Activated T-cell treated with anti-CD3 and anti-CD28 coated beads, Interleukin-2, amount 50 U/mL, for 1 hour (primary cell): ENCODE results near the gene PTPRD.

Source experiments
- DNase-seq: peaks from one replicate; pipeline ENCODE4 v3.0.0-alpha.2; 2020

PTPRD gene

DNA sequence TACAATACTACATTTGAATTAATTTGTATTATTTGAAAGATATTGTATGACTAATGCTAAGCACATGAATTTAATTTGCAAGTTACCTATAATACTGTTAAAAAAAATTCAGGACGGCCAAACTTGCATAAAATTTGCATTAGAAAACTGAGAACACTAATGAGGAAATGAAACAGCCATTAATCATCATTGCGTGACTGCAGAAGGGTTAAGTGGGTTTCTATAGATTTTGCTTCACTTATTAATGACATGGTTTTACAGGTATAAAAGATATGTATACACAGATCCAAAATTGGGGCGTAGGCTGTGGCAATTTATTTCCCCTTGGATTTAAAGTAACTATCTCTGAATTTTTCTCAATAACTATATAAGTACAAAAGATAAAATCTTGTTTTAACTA is 882.6 kb downstream of the PTPRD start:
- no peak for DNase-seq

DNA sequence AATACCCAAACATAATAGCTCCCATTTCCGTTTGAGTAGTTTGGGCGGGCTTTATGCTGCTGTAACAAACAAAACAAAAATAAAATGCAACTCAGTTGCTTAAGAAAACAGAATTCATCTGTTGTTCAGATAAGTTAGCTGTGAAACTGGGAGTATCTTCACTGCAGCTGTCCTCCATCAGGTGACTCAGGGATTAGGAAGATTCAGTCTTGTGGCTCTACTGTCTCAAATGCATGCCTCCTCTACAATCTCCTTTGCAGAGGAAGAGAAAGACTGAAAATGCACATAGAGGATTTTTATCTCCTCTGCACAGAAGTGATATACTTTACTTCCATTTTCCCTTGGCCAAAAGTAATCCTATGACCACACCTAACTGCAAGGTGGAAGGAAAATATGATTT is 883.7 kb downstream of the PTPRD start:
- DNase-seq = no peak

DNA sequence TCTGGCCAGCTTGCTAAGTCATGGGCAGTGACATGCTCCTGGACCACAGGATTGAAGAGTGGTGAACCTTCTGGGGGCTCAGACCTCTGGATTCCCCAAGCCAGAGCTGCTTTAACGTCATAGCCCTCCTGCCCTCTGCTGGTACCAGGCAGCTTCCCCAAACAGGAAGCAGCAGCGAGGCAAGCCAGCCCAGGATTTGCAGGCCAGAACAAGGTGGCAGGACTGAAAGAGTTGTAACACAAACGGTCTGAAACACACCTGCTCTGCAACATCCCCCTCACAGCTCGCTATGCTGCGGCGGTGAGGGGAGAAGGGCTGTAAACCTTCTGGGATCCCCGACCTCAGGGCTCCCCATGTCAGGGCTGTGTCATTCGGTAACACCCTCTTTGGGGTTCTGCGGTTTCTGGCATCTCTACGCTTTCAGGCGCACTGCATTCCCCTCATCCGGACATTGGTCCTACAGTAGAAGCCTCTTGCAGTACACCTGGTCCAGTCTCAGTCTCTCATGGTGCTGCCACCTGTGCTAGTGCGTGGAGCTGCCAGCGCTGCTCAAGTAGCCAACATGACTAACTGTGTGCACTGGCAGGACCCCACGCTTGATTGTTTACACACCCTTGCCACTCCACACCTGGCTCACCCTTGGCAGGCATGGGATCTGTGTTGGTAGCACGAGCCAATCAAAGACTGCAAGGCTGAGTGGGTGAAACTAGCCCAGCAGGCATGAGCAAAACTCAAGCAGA is 893.3 kb downstream of the PTPRD start:
- no peak for DNase-seq

DNA sequence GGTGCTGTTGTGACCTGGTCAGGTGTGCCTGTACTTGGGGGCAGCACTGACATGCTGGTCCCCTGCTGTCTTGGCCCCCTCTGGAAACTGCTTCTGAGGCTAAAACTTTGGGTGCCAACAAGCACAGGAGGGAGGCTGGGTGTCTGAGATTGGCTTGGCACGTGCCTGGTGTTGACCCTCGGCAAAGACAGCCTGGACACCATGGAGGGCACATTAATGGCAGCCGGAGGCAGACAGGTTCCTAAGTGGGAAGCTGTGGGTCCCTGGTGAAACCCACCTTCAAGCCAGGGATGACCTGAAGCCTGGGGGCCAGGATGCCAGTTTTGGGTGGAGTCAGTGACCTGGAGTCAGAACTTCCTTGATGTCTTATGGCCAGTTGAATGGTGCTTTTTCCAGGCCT is 894.1 kb downstream of the PTPRD start:
- no peak for DNase-seq

DNA sequence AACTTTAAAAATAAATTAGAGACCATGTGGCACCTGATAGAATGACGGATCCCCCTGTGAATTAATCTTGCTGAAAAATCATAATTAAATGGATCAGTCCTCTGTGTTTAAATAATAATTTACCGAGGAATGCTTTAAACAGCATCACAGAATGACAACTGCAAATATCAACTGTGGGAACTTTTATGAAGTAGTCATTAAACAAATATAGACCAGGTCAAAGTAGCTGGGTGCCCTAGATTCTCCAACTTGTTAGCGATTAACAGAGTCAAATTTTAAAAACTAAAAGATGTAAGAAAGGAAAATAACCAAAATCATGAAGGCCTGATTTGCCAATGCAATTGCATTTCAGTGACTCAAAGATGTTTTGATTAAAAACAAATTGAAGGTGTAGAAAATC is 933.4 kb downstream of the PTPRD start:
- DNase-seq = no peak

DNA sequence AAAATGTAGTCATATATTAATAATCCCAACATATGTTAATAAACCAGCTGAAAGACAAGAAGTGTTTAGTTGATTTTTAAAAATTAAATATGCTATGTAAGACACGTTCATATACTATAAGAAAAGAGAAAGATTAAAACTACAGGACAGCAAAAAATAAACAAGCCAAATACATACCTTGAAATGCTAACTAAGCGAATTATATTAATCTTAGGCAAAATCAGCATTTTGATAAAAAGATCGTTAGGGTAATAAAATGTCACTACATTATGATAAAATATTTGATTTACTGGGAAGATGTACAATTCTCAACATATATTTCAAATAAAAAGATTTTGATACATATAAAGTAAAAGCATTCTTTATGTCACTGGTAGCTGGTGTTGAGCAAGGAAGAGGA is 938.3 kb downstream of the PTPRD start:
- DNase-seq = no peak

DNA sequence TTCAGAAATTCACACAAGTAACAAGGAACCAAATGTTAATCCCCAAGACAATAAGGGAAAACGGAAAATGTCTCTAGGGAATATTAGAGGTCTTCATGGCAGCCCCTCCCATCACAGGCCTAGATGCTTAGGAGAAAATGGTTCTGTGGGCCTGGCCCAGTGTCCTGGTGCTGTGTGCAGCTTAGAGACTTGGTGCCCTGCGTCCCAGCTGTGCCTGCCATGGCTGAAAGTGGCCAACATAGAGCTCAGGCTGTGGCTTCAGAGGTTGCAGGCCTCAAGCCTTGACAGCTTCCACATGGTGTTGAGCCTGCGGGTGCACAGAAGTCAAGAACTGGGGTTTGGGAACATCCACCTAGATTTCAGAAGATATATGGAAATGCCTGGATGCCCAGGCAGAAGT is 942.3 kb downstream of the PTPRD start:
- no peak for DNase-seq

DNA sequence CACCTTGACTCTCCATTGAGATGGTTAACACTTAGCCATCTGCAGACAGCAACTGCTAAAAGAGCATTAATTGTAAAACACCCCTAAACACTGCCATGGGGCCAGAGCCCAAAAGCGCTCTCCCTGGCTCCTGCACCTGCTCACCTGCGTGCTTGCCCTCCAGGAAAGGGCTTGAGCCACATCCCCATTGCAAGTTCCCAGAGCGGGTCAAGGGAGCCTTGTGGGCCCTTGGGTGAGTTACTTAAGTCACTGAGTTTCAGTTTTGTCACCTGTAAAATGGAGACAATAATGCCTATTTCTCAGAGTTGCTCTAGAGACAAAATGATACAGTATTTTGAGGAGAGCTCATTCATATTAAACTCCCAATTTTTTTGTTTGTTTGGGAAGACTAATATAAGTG is 967.8 kb downstream of the PTPRD start:
- no peak for DNase-seq

DNA sequence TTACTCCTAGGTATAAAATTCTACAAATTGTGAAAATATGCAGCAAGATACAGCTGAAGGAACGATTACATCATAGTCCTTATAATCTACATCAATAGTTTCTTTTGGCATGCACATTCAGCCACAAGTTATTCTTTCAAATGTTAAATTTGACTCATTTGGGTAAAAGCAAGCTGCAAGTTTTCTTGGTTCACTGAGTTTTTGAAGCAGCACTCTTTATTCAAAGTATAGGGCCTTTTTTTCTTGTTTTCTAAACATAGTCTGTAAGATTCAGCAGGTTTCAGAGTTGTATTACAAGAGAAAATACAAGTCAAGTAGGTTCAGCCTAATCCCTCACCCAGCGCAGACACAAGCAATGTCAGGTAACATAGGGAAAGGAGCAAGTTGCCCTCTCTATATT is 981.5 kb downstream of the PTPRD start:
- DNase-seq = no peak

DNA sequence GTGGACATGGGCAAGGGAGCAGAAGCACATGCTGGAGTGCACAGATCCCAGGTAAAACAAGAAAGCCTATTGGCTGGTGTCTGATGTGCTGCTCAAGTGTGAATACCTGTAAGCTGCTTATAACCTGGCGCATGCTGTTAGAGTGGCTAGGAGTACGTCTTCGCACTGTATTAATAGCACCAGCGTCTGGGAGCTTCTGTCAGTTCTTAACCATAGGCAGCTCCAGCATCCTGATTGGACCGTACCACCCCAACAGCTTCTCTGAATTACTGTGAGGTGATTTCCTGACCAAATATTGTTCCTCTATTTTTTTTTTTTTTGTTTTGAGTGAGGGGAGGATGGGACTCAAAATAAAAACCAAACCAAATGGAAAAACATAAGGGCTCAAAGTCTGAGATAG is 987.6 kb downstream of the PTPRD start:
- no peak for DNase-seq

DNA sequence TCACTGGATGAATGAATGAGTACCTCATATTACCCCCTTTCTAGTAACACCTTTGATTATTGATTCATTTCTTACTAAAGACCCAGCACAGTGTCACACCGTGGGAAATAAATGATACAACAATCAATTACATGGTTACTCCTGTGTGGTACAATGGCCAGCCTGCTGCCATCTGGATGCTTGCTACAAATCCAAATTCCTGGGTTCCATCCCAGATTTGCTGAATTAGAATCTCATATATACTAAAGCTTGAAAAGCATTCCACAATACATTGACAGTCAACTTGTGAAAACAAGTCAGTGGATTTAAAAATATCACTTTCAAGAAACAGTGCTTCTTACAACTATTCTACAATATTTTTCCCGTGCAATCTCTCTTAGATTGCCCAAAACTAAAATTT is 989.3 kb downstream of the PTPRD start:
- DNase-seq = no peak

DNA sequence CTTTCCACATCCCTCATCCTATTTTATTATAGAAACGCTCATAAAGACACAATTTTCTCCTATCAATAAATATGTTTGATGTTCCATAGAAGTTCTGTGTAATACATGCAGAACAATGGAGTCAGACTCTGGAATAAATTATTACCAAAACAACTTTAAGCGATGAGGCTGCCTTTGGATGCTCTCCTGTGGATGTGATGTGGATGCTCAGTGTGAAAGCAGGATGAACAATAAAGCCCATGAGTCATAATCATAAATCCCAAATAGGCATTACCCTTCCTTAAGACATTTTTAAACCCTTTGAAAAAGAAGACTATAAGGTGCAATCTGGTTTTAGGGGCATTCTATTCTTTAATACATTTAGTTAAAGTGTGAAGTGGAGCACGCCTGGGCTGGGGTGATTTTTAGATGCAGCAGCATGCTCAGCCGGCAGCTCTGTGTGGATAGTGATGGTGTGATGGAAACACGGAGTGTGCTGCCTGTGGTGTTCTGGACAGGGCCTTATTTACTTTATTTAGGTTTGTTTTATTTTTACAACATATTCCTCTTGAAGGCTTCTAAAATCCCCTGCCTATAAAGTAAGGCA is 991.4 kb downstream of the PTPRD start:
- no peak for DNase-seq

DNA sequence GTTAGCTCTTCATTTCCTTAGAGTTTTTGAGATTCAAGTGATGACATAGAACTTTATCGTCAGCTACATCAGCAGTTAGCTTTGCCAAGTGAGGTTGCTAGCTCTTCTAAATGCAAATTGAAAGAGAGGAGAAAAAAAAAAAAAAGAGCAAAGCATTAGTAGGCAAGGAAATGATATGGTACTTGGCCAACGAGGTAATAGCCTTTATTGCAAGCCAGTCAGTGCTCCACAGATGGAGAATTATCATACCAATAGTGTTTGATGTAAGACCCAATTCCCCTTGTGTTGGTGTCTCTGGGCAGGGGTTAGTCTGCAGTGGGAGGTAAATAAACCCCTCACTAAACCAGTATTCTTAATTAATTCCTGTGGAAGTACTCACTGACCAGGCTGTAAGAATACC is 992.1 kb downstream of the PTPRD start:
- DNase-seq = no peak

DNA sequence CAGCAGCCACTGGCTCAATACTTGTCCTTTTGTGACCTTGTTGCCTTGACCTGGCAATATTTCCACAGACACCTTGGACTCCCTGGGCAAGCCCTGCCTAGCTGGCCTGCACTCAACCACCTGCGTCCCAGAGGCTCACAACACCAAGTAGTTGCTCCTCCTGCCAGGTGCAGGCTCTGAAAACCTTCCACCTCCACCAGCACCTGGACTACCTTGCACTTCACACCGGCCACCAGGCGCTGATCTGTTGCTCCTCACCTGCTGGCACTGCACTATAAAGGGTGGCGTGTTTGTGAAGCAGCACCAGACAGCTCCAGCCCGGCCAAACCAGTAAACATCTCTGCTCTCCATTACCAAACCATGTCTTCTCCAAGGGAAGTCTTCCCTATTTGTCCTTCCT is 997.7 kb downstream of the PTPRD start:
- no peak for DNase-seq

DNA sequence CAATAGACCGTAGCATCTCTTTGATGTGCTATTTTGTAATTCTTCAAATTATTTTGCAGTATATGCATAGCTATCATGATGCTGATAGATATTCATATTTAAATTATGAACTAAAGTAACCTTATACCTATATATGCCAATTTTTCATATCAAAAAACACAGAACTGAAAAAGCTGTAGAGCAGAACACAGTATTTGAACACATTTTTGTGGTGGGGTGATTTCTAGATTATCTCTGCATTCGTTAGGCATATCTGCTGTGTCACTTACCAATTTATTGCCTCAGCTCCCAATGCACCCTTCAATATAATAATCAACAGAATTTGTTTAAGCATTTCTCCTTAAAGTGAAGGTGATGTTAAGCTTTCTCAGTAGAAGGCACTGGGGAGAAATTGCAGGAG is 998.2 kb downstream of the PTPRD start:
- no peak for DNase-seq

DNA sequence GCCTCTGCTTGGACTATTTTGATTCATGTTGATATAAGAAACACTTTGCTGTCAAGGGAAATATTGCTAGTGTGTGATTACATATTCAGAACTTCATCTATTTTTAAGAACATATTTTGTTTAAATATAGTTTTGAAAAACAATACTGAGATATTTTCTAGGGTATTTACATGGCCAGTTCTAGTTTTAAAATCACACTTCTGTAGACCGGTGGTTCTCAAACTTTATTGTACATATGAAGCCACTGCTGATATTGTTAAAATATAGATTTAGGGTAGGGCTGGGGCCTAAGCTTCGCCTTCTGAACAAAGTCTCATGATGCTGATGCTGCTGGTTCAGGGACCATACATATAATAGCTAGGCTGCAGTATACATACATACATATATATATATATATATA is 1000.0 kb downstream of the PTPRD start:
- DNase-seq = no peak

DNA sequence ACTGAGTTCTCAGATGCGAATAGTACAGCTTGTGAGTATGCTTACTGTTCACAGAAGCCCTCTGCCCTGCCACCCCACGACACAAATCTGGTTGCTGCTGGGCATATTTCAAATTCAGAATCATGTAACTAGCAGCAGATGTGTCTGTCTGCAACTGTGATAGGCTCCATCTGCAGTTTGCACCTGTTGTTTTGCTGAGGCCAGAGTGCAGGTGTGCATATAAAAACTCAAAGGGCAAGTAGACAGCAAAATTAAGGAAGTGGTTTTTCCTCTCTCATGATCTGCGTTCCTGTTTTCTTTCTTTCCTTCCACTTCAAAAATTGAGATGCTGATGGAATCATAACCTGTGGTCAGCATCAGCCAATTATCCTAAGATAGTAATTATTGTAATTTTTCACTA is 1000.5 kb downstream of the PTPRD start:
- DNase-seq = no peak

DNA sequence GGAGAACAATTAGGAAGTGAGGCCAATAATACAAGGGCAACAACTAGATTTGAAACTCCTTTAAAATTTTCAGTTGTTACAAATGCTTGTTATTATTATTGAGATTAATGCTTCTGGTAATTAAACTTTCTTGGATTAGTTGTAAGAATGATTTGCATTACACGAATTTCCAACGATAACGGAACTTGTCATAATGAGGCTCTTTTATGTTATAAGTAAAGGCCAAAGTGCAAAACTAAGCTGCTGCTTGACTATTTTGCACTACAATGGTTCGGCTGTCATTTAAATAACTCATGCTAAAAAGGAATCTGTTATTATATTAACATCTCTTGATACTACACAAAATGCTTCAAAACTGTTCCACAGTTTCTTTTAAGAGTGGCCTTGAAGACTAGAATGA is 1007.1 kb downstream of the PTPRD start:
- no peak for DNase-seq

DNA sequence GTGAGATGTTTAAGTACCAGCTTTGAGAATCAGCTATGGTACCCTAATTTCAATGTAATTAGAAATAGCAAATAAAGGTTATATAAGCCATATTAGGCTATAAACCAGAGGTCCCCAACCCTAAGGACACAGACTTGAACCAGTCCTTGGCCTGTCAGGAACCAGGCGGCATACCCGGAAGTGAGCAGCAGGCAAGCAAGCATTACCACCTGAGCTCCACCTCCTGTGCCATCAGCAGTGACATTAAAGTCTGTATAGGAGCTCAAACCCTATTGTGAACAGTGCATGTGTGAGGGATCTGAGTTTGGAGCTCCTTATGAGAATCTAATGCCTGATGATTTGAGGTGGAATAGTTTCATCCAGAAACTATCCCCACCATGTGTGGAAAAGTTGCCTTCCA is 1009.5 kb downstream of the PTPRD start:
- no peak for DNase-seq

DNA sequence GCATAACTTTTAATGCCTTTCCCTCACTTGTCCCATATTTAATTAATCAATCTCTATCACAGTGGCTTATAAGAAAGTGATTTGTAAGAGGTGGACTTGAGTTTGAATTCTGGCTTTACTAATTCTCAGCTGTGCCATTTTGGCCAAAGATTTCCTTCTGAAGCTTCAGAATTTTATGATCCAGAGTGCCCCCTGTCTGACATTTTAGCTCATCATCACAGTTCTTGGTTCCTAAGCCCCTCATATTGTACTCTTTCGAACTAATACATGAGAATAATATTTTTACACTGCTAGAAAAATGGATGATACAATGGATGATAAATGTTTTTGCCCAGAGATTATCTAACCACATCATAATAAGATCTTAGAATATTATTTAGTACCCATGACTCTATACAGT is 1014.1 kb downstream of the PTPRD start:
- no peak for DNase-seq

DNA sequence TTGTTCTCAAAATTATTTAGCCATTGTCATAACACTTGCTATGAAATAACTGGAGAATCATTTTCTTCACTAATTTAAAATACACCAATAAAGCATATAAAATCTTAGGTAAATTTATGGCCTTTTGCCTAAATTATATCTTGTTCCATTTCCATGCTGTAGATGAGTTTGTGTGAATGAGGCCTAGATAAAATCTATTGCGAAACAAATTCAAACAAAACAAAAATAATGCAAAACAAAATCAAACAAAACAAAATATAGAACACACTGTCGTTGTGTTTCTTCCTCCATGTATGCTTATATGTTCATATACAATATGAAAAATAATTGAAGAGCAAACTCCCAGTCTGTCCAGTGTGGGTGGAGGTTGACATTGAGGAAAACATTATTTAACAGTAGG is 1020.7 kb downstream of the PTPRD start:
- DNase-seq = no peak

DNA sequence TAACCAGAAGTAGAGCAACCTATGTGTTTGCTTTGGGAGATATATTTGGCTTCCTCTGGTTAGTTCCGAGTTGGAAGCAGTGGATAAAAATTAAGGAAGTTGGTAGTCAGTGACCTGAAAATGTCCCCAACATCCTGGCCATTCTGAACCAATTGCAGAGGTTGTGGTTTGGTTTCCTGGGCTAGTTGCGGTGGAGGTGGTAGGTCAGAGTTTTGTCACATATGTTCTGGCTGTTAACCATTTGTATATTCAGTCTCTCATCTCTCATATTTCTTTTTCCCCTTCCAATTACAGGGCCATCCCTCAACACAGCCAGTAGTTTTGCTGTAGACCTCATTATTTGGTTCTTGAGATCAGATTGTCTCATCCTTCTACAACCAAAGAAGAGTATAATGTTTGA is 1026.9 kb downstream of the PTPRD start:
- no peak for DNase-seq

DNA sequence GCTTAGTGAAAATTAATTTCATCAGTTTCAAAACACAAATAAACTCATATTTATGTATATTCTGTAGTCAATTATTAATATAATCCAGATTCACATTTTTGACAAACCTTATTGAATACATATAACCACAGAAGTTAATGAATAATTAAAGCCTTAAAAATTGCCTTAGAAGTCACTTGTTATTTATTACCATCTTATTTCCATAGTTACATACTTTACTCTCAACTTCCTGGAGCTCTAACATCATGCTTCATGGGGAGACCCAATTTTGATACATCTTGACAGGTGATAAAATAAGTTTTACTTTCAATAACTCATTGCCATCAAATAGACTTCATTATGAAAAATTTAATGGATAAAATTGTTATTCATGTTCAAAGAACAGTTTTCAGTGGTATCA is 1038.7 kb downstream of the PTPRD start:
- no peak for DNase-seq

DNA sequence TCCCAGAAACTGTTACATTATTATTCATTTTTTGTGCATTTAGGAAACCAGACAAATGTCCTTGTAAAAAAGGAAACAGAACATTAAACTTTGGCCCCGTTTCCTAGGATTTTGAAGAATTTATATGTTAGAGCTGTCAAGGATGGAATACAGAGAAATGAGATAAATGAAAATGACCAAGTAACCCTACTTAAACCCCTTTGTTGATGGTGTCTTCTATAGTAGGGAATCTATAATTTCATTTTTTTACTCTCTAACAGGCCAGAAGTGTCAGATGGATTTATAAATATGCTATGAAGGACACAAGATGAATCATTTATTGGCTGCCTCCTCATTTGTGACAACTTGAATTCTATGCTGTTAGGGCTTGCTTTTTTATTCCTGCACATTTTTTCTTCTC is 1047.1 kb downstream of the PTPRD start:
- no peak for DNase-seq

DNA sequence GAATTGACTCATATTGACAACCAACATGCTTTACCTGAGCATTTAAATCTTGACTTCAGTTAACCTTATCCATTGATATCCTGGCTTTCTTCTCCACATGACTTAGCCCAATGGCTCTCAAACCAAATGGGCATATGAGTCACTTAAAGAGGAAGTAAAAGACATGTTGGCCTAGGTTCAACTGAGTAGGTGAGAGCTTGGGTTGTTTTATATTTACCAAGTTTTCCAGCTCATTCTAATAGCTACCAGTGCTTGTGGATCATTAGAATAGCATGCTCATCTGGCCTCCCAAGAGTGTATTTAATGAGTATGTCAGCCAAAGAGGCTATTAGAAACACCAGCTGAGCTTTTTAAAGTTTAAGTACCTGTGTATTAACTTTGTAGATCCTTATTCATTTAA is 1049.0 kb downstream of the PTPRD start:
- DNase-seq = no peak
